HCT116 (cell line): ENCODE results near the gene MEGF10. TPM values are rescaled to one million over a fixed set of nuclear protein-coding genes. Genes with fewer than 3 reads are reported as not detected.

Experiments used
- ATAC-seq: fragments of 200-7000 bp; cut with Tn5 transposase; 2 replicates; pipeline ENCODE4 v1.9.1; 2020; ENCODE audit warnings: mild to moderate bottlenecking, moderate library complexity
- BruUV-seq: library from RNA; stranded (reverse); fragments of 400-500 nt; replicated peaks from 2 replicates; lab custom pipeline; 2021; lab: Mats Ljungman, UMichigan
- CTCF ChIA-PET: fragments of 300-600 bp; sonication (Branson Sonifier 250); formaldehyde crosslinking; loops from one replicate; lab custom pipeline; 2021; ENCODE audit warnings: antibody characterized with exemption; lab: Charles Lee
- POLR2A ChIA-PET: fragments of 300-600, 350-600 bp; sonication (Branson Sonifier 250); formaldehyde crosslinking; loops from one replicate; lab custom pipeline; 2021; ENCODE audit warnings: antibody characterized with exemption; lab: Charles Lee
- RAD21 ChIA-PET, 2 experiments: fragments of 300-600 bp; sonication (Branson Sonifier 250); formaldehyde crosslinking; loops; one replicate each; lab custom pipeline; 2023; ENCODE audit warnings: low total read pairs in 2 of 2; ENCODE audit not compliant: uncharacterized antibody in 2 of 2, unreplicated experiment in 2 of 2, low non-redundant PET in 1 of 2; lab: Charles Lee
- DNase-seq: peaks from one replicate; pipeline ENCODE4 v3.0.0-alpha.2; 2010; ENCODE audit warnings: low read depth, low spot score
- H2AFZ ChIP-seq: fragments of 200-600 bp; shearing (Covaris generic), sonication (generic); 2 replicates; pipeline ENCODE4 v1.6.1; 2017; ENCODE audit warnings: low read depth, mixed run types, mixed read lengths, antibody characterized with exemption, low read length; ENCODE audit not compliant: poor library complexity, severe bottlenecking
- H3K27ac ChIP-seq: 2 replicates; pipeline ENCODE4 v1.5.1; 2012; ENCODE audit warnings: low read depth, low read length
- H3K27me3 ChIP-seq: fragments of 200-600 bp; sonication (generic); 2 replicates; pipeline ENCODE4 v1.6.1; 2016; ENCODE audit warnings: mixed run types, low read length, mixed read lengths; ENCODE audit not compliant: insufficient read depth
- H3K36me3 ChIP-seq, 2 experiments: fragments of 200-500 bp in 1 of 2; fragments of 200-600 bp in 1 of 2; sonication (Bioruptor generic) in 1 of 2; sonication (generic) in 1 of 2; 2 replicates each; pipeline versions ENCODE4 v1.5.1 to v1.6.1; 2014 to 2016; ENCODE audit warnings: low read length in 2 of 2, inconsistent platforms in 1 of 2, mixed read lengths in 1 of 2, mixed run types in 1 of 2; ENCODE audit not compliant: insufficient read depth in 2 of 2, control insufficient read depth in 1 of 2
- H3K4me1 ChIP-seq, 2 experiments: fragments of 200-600 bp in 1 of 2; sonication (generic) in 1 of 2; 2 replicates each; pipeline versions ENCODE4 v1.5.1 to v1.6.1; 2012 to 2017; ENCODE audit warnings: low read length in 2 of 2, inconsistent platforms in 1 of 2, mild to moderate bottlenecking in 1 of 2, mixed read lengths in 1 of 2, mixed run types in 1 of 2, moderate library complexity in 1 of 2; ENCODE audit not compliant: insufficient read depth in 2 of 2, control insufficient read depth in 1 of 2
- H3K4me2 ChIP-seq: fragments of 200-600 bp; sonication (generic); 2 replicates; pipeline ENCODE4 v1.6.1; 2017; ENCODE audit warnings: mixed run types, low read length, mixed read lengths
- H3K4me3 ChIP-seq, 2 experiments: fragments of 200-600 bp in 1 of 2; sonication (generic) in 1 of 2; replicated peaks in 1 of 2; 2 replicates each; pipeline ENCODE4 v1.5.1; 2011 to 2016; ENCODE audit warnings: low read length in 2 of 2, control low read depth in 1 of 2, low read depth in 1 of 2, mild to moderate bottlenecking in 1 of 2, mixed read lengths in 1 of 2, mixed run types in 1 of 2
- H3K79me2 ChIP-seq: fragments of 200-600 bp; sonication (generic); 2 replicates; pipeline ENCODE4 v1.6.1; 2017; ENCODE audit warnings: mild to moderate bottlenecking, mixed run types, low read length, moderate library complexity, mixed read lengths; ENCODE audit not compliant: insufficient read depth
- H3K9ac ChIP-seq: fragments of 200-600 bp; sonication (generic); 2 replicates; pipeline ENCODE4 v1.6.1; 2016; ENCODE audit warnings: low read length, mixed read lengths
- H3K9me2 ChIP-seq: fragments of 200-600 bp; sonication (generic), shearing (Covaris generic); 2 replicates; pipeline ENCODE4 v1.6.1; 2017; ENCODE audit warnings: mixed run types, mild to moderate bottlenecking, moderate library complexity; ENCODE audit not compliant: insufficient read depth
- H3K9me3 ChIP-seq, 2 experiments: fragments of 200-500 bp in 1 of 2; fragments of 200-600 bp in 1 of 2; sonication (Bioruptor generic) in 1 of 2; sonication (generic) in 1 of 2; 2 replicates each; pipeline ENCODE4 v1.6.1; 2014 to 2017; ENCODE audit warnings: low read length in 2 of 2, mixed read lengths in 2 of 2, inconsistent platforms in 1 of 2, low read depth in 1 of 2, mild to moderate bottlenecking in 1 of 2, mixed run types in 1 of 2, moderate library complexity in 1 of 2; ENCODE audit not compliant: control insufficient read depth in 1 of 2, insufficient read depth in 1 of 2
- H4K20me1 ChIP-seq: fragments of 200-600 bp; sonication (generic), shearing (Covaris generic); 2 replicates; pipeline ENCODE4 v1.6.1; 2017; ENCODE audit warnings: mixed run types, mild to moderate bottlenecking, moderate library complexity; ENCODE audit not compliant: insufficient read depth
- CBX3 ChIP-seq: IDR thresholded peaks from 2 replicates; pipeline ENCODE4 v1.6.1; 2012; ENCODE audit warnings: low read depth
- CEBPB ChIP-seq: IDR thresholded peaks from 2 replicates; pipeline ENCODE4 v1.6.1; 2012; ENCODE audit warnings: low read depth
- CTCF ChIP-seq, 3 experiments: fragments of 200-600 bp in 1 of 3; sonication (generic) in 1 of 3; IDR thresholded peaks in 2 of 3; conservative IDR thresholded peaks in 1 of 3; 2 replicates each; pipeline ENCODE4 v1.5.1; 2012 to 2017; ENCODE audit warnings: low read depth in 2 of 3, low read length in 2 of 3, antibody characterized with exemption in 1 of 3, borderline replicate concordance in 1 of 3, control low read depth in 1 of 3, mild to moderate bottlenecking in 1 of 3, mixed read lengths in 1 of 3, mixed run types in 1 of 3, moderate library complexity in 1 of 3; ENCODE audit not compliant: insufficient read depth in 1 of 3
- ELF1 ChIP-seq: IDR thresholded peaks from 2 replicates; pipeline ENCODE4 v1.6.1; 2012; ENCODE audit warnings: low read depth, borderline replicate concordance
- EZH2 ChIP-seq: fragments of 200-600 bp; sonication (generic); IDR thresholded peaks from 2 replicates; pipeline ENCODE4 v1.6.1; 2017; ENCODE audit warnings: antibody characterized with exemption, mixed run types
- EZH2phosphoT487 ChIP-seq: fragments of 200-600 bp; IDR thresholded peaks from 2 replicates; pipeline ENCODE4 v1.6.1; 2018; ENCODE audit warnings: antibody characterized with exemption, borderline replicate concordance
- FOSL1 ChIP-seq: IDR thresholded peaks from 2 replicates; pipeline ENCODE4 v1.6.1; 2012; ENCODE audit warnings: low read depth
- JUND ChIP-seq: IDR thresholded peaks from 2 replicates; pipeline ENCODE4 v1.6.1; 2012
- MAX ChIP-seq: IDR thresholded peaks from 2 replicates; pipeline ENCODE4 v1.6.1; 2012
- POLR2AphosphoS5 ChIP-seq: IDR thresholded peaks from 2 replicates; pipeline ENCODE4 v1.6.1; 2011; ENCODE audit warnings: mild to moderate bottlenecking, low read depth, low read length, moderate library complexity
- RAD21 ChIP-seq: IDR thresholded peaks from 2 replicates; pipeline ENCODE4 v1.6.1; 2012; ENCODE audit warnings: low read depth, mild to moderate bottlenecking
- SIN3A ChIP-seq: IDR thresholded peaks from 2 replicates; pipeline ENCODE4 v1.6.1; 2012; ENCODE audit warnings: low read depth
- SP1 ChIP-seq: IDR thresholded peaks from 2 replicates; pipeline ENCODE4 v1.6.1; 2012; ENCODE audit warnings: low read depth
- ZBTB33 ChIP-seq: IDR thresholded peaks from 2 replicates; pipeline ENCODE4 v1.6.1; 2011; ENCODE audit warnings: mild to moderate bottlenecking, low read length, moderate library complexity; ENCODE audit not compliant: insufficient replicate concordance; ENCODE audit errors: extremely low read depth
- intact Hi-C: fragments of 100-400 bp; cut with micrococcal nuclease; formaldehyde crosslinking; loops from 2 replicates; pipeline ENCODE4 v1.10.0; 2022
- total RNA-seq: library from RNA; stranded (reverse); gene quantifications from one replicate; pipeline ENCODE4 v1.2.1, GENCODE V29; 2021; ENCODE audit not compliant: unreplicated experiment
- TF ChIP-seq, protein P1 (sequence below): IDR thresholded peaks from 2 replicates; pipeline ENCODE4 v1.6.1; 2012; ENCODE audit warnings: low read depth

Gene MEGF10
- total RNA-seq, 1 experiment from 2014 or later = 0.02 TPM

DNA sequence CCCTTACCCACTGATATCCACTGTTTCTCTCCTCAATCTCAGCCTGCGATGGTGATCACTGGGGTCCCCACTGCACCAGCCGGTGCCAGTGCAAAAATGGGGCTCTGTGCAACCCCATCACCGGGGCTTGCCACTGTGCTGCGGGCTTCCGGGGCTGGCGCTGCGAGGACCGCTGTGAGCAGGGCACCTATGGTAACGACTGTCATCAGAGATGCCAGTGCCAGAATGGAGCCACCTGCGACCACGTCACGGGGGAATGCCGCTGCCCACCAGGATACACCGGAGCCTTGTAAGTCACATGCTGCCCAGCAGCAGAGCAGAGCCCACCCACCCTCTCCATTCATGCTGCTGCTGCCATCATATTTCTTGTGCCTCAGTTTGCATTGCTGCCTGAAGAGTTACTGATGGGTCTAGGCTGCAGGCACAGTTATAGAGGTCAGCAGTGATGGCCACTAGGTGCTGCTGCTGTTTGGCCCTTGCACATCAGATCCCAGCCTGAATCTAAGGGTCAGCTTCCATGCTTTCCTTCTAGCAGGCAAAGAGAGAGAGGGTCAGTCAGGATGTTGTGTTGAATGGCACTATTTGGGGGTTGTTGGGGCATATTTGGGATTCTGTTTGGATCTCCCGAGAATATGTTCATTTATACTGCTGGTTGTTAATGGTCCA, 106.0 kb downstream of the MEGF10 start (continued):
- TF ChIP-seq CEBPB (no peak), CBX3 (no peak), POLR2AphosphoS5 (no peak), MAX (no peak), CTCF (IDR thresholded peaks at IDR 0.05 in 2 of 3, conservative IDR thresholded peaks at IDR 0.05 in 1 of 3; ENCODE audit: borderline replicate concordance in 1 of 3, insufficient read depth in 1 of 3, low read depth in 2 of 3, low read length in 2 of 3) (peak in 1 of 3 experiments; percentile 29; a peak in 1 of 6 replicates)

DNA sequence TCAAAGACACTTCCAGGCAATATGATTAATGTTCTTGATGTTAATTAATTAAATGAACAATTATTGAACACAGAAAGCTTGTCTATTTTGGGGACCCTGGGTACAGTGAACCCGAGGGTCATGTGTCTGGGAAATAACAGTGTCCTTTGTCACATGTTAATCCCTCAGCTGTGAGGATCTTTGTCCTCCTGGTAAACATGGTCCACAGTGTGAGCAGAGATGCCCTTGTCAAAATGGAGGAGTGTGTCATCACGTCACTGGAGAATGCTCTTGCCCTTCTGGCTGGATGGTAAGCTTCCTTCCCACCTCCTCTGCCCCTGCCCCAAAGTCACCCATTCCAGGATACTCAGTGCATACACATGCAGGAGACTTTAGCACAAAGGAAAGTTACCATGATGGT, 107.9 kb downstream of the MEGF10 start:
- Histone ChIP-seq H3K27ac (no peak overlapping the region), H2AFZ (no peak overlapping the region), H4K20me1 (no peaks in the 10 kb centered on the region), H3K4me1 (no peaks in the 10 kb centered on the region), H3K4me3 (no peak overlapping the region), H3K9me3 (no peaks in the 10 kb centered on the region), H3K27me3 (peaks cover 8% of the 10 kb centered on the region; the same call in 1 of the 2 replicates), H3K4me2 (no peak overlapping the region), H3K79me2 (no peaks in the 10 kb centered on the region), H3K36me3 (no peaks in the 10 kb centered on the region), H3K9me2 (no peaks in the 10 kb centered on the region), H3K9ac (no peak overlapping the region)
- ChIA-PET POLR2A (no interaction called here), CTCF (no interaction called here), RAD21 (no interaction called here)
- BruUV-seq = no TSS peak
- DNase-seq = no peak
- intact Hi-C loops = no loop called here
- no peak for ATAC-seq
- TF ChIP-seq ZBTB33 (no peak), EZH2 (no peak), SP1 (no peak), EZH2phosphoT487 (no peak), RAD21 (no peak), FOSL1 (no peak), POLR2AphosphoS5 (no peak), CEBPB (no peak), ELF1 (no peak), JUND (no peak), CBX3 (no peak), SIN3A (no peak)
- TF ChIP-seq, protein P1, sequence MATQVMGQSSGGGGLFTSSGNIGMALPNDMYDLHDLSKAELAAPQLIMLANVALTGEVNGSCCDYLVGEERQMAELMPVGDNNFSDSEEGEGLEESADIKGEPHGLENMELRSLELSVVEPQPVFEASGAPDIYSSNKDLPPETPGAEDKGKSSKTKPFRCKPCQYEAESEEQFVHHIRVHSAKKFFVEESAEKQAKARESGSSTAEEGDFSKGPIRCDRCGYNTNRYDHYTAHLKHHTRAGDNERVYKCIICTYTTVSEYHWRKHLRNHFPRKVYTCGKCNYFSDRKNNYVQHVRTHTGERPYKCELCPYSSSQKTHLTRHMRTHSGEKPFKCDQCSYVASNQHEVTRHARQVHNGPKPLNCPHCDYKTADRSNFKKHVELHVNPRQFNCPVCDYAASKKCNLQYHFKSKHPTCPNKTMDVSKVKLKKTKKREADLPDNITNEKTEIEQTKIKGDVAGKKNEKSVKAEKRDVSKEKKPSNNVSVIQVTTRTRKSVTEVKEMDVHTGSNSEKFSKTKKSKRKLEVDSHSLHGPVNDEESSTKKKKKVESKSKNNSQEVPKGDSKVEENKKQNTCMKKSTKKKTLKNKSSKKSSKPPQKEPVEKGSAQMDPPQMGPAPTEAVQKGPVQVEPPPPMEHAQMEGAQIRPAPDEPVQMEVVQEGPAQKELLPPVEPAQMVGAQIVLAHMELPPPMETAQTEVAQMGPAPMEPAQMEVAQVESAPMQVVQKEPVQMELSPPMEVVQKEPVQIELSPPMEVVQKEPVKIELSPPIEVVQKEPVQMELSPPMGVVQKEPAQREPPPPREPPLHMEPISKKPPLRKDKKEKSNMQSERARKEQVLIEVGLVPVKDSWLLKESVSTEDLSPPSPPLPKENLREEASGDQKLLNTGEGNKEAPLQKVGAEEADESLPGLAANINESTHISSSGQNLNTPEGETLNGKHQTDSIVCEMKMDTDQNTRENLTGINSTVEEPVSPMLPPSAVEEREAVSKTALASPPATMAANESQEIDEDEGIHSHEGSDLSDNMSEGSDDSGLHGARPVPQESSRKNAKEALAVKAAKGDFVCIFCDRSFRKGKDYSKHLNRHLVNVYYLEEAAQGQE = no peak
